Sigmoid colon (tissue), 7 donors: ENCODE data around the gene NUDT21. TPM values are rescaled to one million over a fixed set of nuclear protein-coding genes. Genes with fewer than 3 reads are reported as not detected.

Experiments used
- DNase-seq: peaks from one replicate; pipeline ENCODE4 v3.0.0-alpha.2; 2019
- H3K27ac ChIP-seq, 4 donors: fragments of 200-600 bp; sonication (generic); one replicate each; pipeline ENCODE4 v1.5.1; 2016 to 2019; ENCODE audit warnings: mild to moderate bottlenecking in 1 of 4
- H3K27me3 ChIP-seq, 3 donors: fragments of 200-600 bp; sonication (generic); one replicate each; pipeline ENCODE4 v1.5.1; 2019; ENCODE audit warnings: mild to moderate bottlenecking in 1 of 3
- H3K36me3 ChIP-seq, 4 donors: fragments of 200-600 bp; sonication (generic); one replicate each; pipeline ENCODE4 v1.5.1; 2016 to 2019
- H3K4me1 ChIP-seq, 4 donors: fragments of 200-600 bp; sonication (generic); one replicate each; pipeline ENCODE4 v1.5.1; 2017 to 2019
- H3K4me3 ChIP-seq, 4 donors: fragments of 200-600 bp; sonication (generic); one replicate each; pipeline ENCODE4 v1.5.1; 2017 to 2019; ENCODE audit warnings: mild to moderate bottlenecking in 2 of 4, moderate library complexity in 1 of 4
- H3K9me3 ChIP-seq, 4 donors: fragments of 200-600 bp in 3 of 4; sonication (generic) in 3 of 4; one replicate each; pipeline versions ENCODE4 v1.5.1 to v1.6.1; 2013 to 2019
- EP300 ChIP-seq, 4 donors: sonication (generic); formaldehyde crosslinking; IDR thresholded peaks; one replicate each; pipeline ENCODE4 v1.6.1; 2017; ENCODE audit warnings: antibody characterized with exemption in 4 of 4
- POLR2A ChIP-seq, 2 donors: fragments of 450-650 bp; IDR thresholded peaks; one replicate each; pipeline ENCODE4 v1.6.1; 2016; ENCODE audit warnings: antibody characterized with exemption in 2 of 2, mild to moderate bottlenecking in 2 of 2, moderate library complexity in 2 of 2
- POLR2AphosphoS5 ChIP-seq, 4 donors: sonication (generic); formaldehyde crosslinking; IDR thresholded peaks; one replicate each; pipeline ENCODE4 v1.6.1; 2017; ENCODE audit warnings: antibody characterized with exemption in 4 of 4
- WGBS, 2 donors: extraction: QIAGEN DNeasy Blood & Tissue Kit; methylation state at CpG; one replicate each; pipeline ENCODE4 v1.1.7; 2013; 5-methylcytosine and 5-hydroxymethylcytosine counted together
- intact Hi-C: fragments of 100-400 bp; cut with DNase I; formaldehyde crosslinking; loops from one replicate; pipeline ENCODE4 v1.15.1; 2023
- polyA plus RNA-seq, 3 donors: library from polyadenylated mRNA; stranded (reverse); fragments of 200-250 nt; gene quantifications; one replicate each; pipeline ENCODE4 v1.2.3, GENCODE V29; 2013
- total RNA-seq, 4 donors: library from RNA; depleted of rRNA; stranded (reverse); fragments of >200 nt; gene quantifications; one replicate each; pipeline ENCODE4 v1.1.0, GENCODE V29; 2016
- TF ChIP-seq, protein P1 (sequence below), 4 experiments: fragments of 450-650 bp in 3 of 4; fragments of 200-600 bp in 1 of 4; IDR thresholded peaks; one replicate each; pipeline ENCODE4 v1.5.1; 2016 to 2019; ENCODE audit warnings: antibody characterized with exemption in 4 of 4, mild to moderate bottlenecking in 3 of 4, moderate library complexity in 2 of 4
- donor health status: healthy with polysubstance abuse.
- donor health status: Bipolar disorder and iron deficiency.
- donor health status: healthy.

The NUDT21 gene
- total and polyA plus RNA-seq, 7 donors = 33.0 to 51.7 (median 44.1) TPM

- WGBS, 2 donors = 94 to 95% methylated on average over 3 of the region's 3 CpGs
- intact Hi-C loops = no loop called here
Measured at GRCh38 chr16:56389554-56389953, 61.6 kb downstream of the NUDT21 start.

DNA sequence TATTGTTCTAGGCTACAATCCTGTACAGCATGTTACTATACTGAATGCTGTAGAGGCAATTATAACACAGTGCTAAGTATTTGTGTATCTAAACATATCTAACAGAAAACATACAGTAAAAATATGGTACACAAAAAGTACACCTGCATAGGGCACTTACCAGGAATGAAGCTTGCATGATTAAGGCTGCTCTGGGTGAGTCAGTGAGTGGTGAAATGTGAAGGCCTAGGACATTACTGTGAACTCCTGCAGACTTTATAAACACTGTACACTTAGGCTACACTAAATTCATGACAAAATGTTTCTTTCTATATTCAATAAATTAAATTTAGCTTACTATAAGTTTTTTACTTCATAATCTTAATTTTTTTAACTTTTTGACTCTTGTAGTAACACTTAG, 62.9 kb downstream of the NUDT21 start:
- no peak for TF ChIP-seq EP300 (IDR thresholded peaks at IDR 0.05)
- no peak for TF ChIP-seq POLR2A (IDR thresholded peaks at IDR 0.05)
- TF ChIP-seq, protein P1, sequence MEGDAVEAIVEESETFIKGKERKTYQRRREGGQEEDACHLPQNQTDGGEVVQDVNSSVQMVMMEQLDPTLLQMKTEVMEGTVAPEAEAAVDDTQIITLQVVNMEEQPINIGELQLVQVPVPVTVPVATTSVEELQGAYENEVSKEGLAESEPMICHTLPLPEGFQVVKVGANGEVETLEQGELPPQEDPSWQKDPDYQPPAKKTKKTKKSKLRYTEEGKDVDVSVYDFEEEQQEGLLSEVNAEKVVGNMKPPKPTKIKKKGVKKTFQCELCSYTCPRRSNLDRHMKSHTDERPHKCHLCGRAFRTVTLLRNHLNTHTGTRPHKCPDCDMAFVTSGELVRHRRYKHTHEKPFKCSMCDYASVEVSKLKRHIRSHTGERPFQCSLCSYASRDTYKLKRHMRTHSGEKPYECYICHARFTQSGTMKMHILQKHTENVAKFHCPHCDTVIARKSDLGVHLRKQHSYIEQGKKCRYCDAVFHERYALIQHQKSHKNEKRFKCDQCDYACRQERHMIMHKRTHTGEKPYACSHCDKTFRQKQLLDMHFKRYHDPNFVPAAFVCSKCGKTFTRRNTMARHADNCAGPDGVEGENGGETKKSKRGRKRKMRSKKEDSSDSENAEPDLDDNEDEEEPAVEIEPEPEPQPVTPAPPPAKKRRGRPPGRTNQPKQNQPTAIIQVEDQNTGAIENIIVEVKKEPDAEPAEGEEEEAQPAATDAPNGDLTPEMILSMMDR (IDR thresholded peaks at IDR 0.05) = no peak
- no peak for TF ChIP-seq POLR2AphosphoS5 (IDR thresholded peaks at IDR 0.05)
- Histone ChIP-seq H3K27me3 (no peaks in the 10 kb centered on the region), H3K4me3 (no peak overlapping the region), H3K9me3 (no peaks in the 10 kb centered on the region), H3K36me3 (peaks cover 14 to 72% (median 46%) of the 10 kb centered on the region in 4 donors), H3K4me1 (peaks cover 0 to 7% (median 0%) of the 10 kb centered on the region in 4 donors), H3K27ac (no peak overlapping the region)
- DNase-seq = no peak
- intact Hi-C loops = no loop called here

More at GRCh38 chr16:56389554-56389953, 61.6 kb downstream of the NUDT21 start:
- Histone ChIP-seq H3K27ac (no peak overlapping the region), H3K36me3 (peaks cover 6 to 58% (median 34%) of the 10 kb centered on the region in 4 donors), H3K4me3 (no peak overlapping the region), H3K9me3 (no peaks in the 10 kb centered on the region), H3K4me1 (peaks cover 0 to 7% (median 0%) of the 10 kb centered on the region in 4 donors), H3K27me3 (no peaks in the 10 kb centered on the region)
- TF ChIP-seq POLR2AphosphoS5 (IDR thresholded peaks at IDR 0.05) (no peak), POLR2A (IDR thresholded peaks at IDR 0.05) (no peak)
- no peak for DNase-seq

DNA sequence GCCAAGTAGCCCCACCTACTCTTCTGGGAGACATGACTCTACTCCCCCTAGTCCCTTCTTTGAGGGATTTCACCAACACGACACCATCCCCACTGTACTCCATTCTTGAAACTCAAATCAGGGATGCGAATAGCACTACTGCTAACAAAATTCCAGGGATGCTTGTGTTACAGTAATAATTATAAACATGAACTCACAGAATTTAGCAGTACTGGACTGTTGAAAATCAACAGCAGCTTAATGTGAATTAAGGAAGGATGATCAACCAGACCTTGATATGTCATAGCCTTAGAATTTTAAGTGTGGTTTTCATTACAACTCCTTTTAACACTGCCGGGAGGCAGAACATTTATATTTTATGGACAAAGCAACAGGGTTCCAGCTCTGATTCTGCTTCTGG, 63.7 kb downstream of the NUDT21 start:
- TF ChIP-seq POLR2A (IDR thresholded peaks at IDR 0.05) = no peak
- TF ChIP-seq, protein P1 (IDR thresholded peaks at IDR 0.05) = no peak
- TF ChIP-seq EP300 (IDR thresholded peaks at IDR 0.05) = no peak
- TF ChIP-seq POLR2AphosphoS5 (IDR thresholded peaks at IDR 0.05) = no peak
- 92 to 95% methylated on average over 3 of the region's 3 CpGs for WGBS, 2 donors
- H3K4me3 ChIP-seq = no peak overlapping the region
- H3K4me1 ChIP-seq = peaks cover 0 to 7% (median 0%) of the 10 kb centered on the region in 4 donors
- H3K9me3 ChIP-seq = no peaks in the 10 kb centered on the region
- H3K27me3 ChIP-seq = no peaks in the 10 kb centered on the region
- intact Hi-C loops = no loop called here
- H3K36me3 ChIP-seq = peaks cover 14 to 80% (median 51%) of the 10 kb centered on the region in 4 donors
- no peak overlapping the region for H3K27ac ChIP-seq
- DNase-seq = no peak

- H3K27ac ChIP-seq = no peak overlapping the region
- WGBS, 2 donors = 95 to 96% methylated on average over 4 of the region's 4 CpGs
- no peak for DNase-seq
- no peaks in the 10 kb centered on the region for H3K27me3 ChIP-seq
- H3K9me3 ChIP-seq = peaks cover 0 to 9% (median 8%) of the 10 kb centered on the region in 4 donors
- TF ChIP-seq, protein P1 (IDR thresholded peaks at IDR 0.05) = no peak
- TF ChIP-seq EP300 (IDR thresholded peaks at IDR 0.05) = no peak
- no peak for TF ChIP-seq POLR2A (IDR thresholded peaks at IDR 0.05)
- no peak for TF ChIP-seq POLR2AphosphoS5 (IDR thresholded peaks at IDR 0.05)
- H3K4me3 ChIP-seq = no peak overlapping the region
- intact Hi-C loops = no loop called here
- peaks cover 0 to 7% (median 0%) of the 10 kb centered on the region in 4 donors for H3K4me1 ChIP-seq
- peaks cover 14 to 95% (median 67%) of the 10 kb centered on the region in 4 donors for H3K36me3 ChIP-seq
Measured at GRCh38 chr16:56384074-56384721, 66.9 kb downstream of the NUDT21 start.

DNA sequence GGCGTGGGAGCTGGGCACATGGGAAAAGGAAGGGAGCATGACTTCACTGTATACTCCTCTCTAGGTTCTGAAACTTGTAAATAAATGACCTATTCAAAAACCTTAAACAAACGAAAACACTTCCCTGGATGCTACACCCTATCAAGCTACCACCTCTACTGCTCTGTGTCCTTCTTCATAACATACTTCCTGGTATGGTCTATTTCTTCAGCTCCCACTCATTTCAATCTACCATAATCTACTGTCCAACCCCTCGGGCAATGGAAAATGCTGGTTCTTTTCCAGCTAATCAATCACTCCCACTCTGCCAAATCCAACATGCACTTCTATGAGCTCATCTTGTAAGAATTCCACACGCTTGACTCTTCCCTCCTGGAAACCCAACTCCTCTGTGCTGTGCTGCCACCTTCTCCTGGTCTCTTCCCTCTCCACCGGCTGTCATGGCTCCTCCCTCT, 68.2 kb downstream of the NUDT21 start:
- TF ChIP-seq POLR2AphosphoS5 (IDR thresholded peaks at IDR 0.05) (no peak), EP300 (IDR thresholded peaks at IDR 0.05) (no peak), POLR2A (IDR thresholded peaks at IDR 0.05) (no peak)
- TF ChIP-seq, protein P1 (IDR thresholded peaks at IDR 0.05) = no peak
- DNase-seq = no peak
- H3K4me3 ChIP-seq = no peak overlapping the region
- intact Hi-C loops = no loop called here
- peaks cover 0 to 9% (median 8%) of the 10 kb centered on the region in 4 donors for H3K9me3 ChIP-seq
- no peak overlapping the region for H3K27ac ChIP-seq
- no peaks in the 10 kb centered on the region for H3K27me3 ChIP-seq
- 92% methylated on average over 5 of the region's 5 CpGs for WGBS, 2 donors
- peaks cover 0 to 7% (median 0%) of the 10 kb centered on the region in 4 donors for H3K4me1 ChIP-seq
- H3K36me3 ChIP-seq = peaks cover 14 to 94% (median 63%) of the 10 kb centered on the region in 4 donors
